Measurements from ENCODE around the gene IDH3B.

The IDH3B gene

GRCh38 chr20:2631228-2631627 lies 32.8 kb downstream of the IDH3B start:
- ChIA-PET POLR2A (ENCODE audit: low non-redundant PET) (no interaction called here), CTCF (interaction anchor here (0.5 to 0.7 kb wide), 2 partner anchors 107 to 154 kb away, joined by 3 to 4 read pairs; no protein-coding TSS in a partner anchor)
- TF ChIP-seq, protein P1, sequence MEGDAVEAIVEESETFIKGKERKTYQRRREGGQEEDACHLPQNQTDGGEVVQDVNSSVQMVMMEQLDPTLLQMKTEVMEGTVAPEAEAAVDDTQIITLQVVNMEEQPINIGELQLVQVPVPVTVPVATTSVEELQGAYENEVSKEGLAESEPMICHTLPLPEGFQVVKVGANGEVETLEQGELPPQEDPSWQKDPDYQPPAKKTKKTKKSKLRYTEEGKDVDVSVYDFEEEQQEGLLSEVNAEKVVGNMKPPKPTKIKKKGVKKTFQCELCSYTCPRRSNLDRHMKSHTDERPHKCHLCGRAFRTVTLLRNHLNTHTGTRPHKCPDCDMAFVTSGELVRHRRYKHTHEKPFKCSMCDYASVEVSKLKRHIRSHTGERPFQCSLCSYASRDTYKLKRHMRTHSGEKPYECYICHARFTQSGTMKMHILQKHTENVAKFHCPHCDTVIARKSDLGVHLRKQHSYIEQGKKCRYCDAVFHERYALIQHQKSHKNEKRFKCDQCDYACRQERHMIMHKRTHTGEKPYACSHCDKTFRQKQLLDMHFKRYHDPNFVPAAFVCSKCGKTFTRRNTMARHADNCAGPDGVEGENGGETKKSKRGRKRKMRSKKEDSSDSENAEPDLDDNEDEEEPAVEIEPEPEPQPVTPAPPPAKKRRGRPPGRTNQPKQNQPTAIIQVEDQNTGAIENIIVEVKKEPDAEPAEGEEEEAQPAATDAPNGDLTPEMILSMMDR (conservative IDR thresholded peaks at IDR 0.05; ENCODE audit: low read depth) = no peak
- no peak overlapping the region for H3K27ac ChIP-seq
- no peak for DNase-seq (ENCODE audit: low spot score)

DNA sequence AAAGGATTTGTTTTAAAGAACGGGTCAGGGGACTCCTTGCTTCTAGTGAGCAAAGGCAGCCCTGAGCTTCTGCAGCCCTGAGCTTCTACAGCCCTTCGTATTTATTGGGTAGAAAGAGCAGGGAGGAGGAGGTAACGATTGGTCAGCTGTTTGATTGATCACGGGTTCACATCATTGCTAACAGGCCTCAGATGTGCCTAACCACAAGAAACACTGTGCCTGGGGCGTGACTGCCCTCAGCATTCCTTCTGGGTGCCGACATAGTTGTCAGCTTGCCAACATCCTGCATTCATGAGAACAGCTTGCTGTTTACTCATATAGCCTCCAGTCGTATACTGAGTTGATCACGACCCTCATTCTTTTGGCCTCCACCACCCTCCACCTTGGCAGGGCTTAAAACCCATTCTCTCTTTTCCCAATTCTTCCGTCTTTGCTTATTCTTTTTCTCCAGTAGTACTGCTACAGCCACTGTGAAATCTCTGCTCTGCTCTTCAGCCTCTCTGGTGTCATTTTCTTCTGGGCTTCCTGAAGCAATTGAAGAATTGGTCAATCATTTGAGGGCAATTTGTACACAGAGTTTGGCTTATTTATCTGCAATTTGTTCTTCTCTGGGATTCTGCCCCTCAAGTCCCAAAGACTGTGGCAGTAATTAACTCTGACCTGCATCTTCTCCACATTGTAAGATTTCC lies 37.0 kb downstream of the IDH3B start:
- ChIA-PET POLR2A (ENCODE audit: low non-redundant PET) (no interaction called here), CTCF (interaction anchor here (0.5 kb wide), 1 partner anchor 67 kb away, joined by 3 read pairs; no protein-coding TSS in a partner anchor)
- no peak overlapping the region; the same call in 1 of the 2 replicates for H3K27ac ChIP-seq
- no peak for DNase-seq (ENCODE audit: low spot score)
- TF ChIP-seq, protein P1 (conservative IDR thresholded peaks at IDR 0.05; ENCODE audit: low read depth) = no peak

DNA sequence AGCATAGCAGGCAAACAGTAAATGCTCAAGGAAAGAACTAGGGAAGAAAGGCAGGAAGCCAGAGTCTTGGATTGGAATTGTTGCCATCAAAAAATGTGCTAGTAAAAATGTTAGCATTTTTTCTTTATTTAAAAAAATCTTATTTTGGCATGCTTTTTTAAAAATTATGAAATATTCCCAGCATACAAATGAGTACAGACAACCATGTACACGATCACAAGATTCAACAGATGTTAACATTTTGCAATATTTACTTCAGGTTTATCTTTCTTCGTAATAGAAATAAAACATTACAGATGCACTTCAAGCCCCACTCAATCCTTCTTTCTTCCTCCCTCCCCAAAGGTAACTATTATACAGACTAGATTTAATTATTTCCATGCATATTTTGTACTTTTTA lies 39.0 kb downstream of the IDH3B start:
- TF ChIP-seq, protein P1 (conservative IDR thresholded peaks at IDR 0.05; ENCODE audit: low read depth) = no peak
- no peak overlapping the region for H3K27ac ChIP-seq
- ChIA-PET CTCF (interaction anchor here (0.5 kb wide), 1 partner anchor 128 kb away, joined by 3 read pairs; no protein-coding TSS in a partner anchor), POLR2A (ENCODE audit: low non-redundant PET) (no interaction called here)
- DNase-seq (ENCODE audit: low spot score) = no peak

GRCh38 chr20:2624190-2624589 lies 39.8 kb downstream of the IDH3B start:
- H3K27ac ChIP-seq = no peak overlapping the region
- ChIA-PET POLR2A (ENCODE audit: low non-redundant PET) (no interaction called here), CTCF (interaction anchor here (0.5 kb wide), 1 partner anchor 129 kb away, joined by 3 read pairs; no protein-coding TSS in a partner anchor)
- DNase-seq (ENCODE audit: low spot score) = no peak
- TF ChIP-seq, protein P1 (conservative IDR thresholded peaks at IDR 0.05; ENCODE audit: low read depth) = no peak

- CTCF ChIA-PET = no interaction called here
- H3K27ac ChIP-seq = no peak overlapping the region
- TF ChIP-seq, protein P1 (conservative IDR thresholded peaks at IDR 0.05; ENCODE audit: low read depth) = no peak
- POLR2A ChIA-PET (ENCODE audit: low non-redundant PET) = no interaction called here
- DNase-seq (ENCODE audit: low spot score) = peak; percentile 56
Observed at GRCh38 chr20:2619961-2620595, 43.9 kb downstream of the IDH3B start.

DNA sequence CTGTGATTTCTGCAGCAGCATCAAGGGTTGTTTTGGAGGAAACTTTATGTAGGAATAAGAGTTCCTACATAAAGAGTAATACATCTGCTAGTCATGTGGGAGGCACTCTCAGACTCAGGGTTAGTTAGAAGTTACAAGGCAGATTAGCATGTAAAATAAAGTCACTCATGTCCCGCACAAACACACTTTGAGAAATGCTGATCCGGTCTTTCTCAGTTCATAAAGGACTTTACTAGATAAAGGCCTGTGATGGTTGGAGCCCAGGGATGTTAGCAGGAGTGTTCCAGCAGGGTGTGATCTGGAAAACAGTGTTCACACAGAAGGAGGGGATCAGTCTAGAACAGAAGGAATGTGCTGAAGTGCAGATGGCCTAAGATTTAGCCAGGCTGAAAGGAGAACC lies 44.7 kb downstream of the IDH3B start:
- no peak for DNase-seq (ENCODE audit: low spot score)
- ChIA-PET POLR2A (ENCODE audit: low non-redundant PET) (no interaction called here), CTCF (no interaction called here)
- no peak overlapping the region for H3K27ac ChIP-seq
- TF ChIP-seq, protein P1 (conservative IDR thresholded peaks at IDR 0.05; ENCODE audit: low read depth) = no peak
